Measurements from ENCODE around the gene FCAMR.

DNA sequence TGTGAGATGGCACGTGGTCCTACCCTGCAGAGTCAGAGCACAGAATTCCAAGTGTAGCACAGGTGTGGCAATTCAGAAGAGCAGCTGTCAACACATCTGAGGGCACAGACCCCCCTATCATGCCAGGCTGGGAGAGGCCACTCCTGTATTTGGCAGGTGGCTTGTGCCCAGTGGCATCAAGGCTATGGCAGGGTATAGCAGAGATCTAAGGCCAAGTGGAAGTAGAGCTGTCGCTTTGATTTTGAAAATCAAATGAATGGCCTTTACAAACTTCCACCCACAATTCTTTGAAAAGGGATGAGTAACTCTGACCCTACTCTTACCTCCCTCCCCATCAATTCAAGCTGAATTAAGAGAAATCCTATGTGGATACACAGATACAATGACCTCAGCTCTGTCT lies 48.9 kb upstream of the FCAMR start:
- TF ChIP-seq, protein P1, sequence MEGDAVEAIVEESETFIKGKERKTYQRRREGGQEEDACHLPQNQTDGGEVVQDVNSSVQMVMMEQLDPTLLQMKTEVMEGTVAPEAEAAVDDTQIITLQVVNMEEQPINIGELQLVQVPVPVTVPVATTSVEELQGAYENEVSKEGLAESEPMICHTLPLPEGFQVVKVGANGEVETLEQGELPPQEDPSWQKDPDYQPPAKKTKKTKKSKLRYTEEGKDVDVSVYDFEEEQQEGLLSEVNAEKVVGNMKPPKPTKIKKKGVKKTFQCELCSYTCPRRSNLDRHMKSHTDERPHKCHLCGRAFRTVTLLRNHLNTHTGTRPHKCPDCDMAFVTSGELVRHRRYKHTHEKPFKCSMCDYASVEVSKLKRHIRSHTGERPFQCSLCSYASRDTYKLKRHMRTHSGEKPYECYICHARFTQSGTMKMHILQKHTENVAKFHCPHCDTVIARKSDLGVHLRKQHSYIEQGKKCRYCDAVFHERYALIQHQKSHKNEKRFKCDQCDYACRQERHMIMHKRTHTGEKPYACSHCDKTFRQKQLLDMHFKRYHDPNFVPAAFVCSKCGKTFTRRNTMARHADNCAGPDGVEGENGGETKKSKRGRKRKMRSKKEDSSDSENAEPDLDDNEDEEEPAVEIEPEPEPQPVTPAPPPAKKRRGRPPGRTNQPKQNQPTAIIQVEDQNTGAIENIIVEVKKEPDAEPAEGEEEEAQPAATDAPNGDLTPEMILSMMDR (IDR thresholded peaks at IDR 0.05; ENCODE audit: low read depth, low read length, missing input control) = no peak
- TF ChIP-seq, protein P2, sequence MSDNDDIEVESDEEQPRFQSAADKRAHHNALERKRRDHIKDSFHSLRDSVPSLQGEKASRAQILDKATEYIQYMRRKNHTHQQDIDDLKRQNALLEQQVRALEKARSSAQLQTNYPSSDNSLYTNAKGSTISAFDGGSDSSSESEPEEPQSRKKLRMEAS (IDR thresholded peaks at IDR 0.05) = no peak
- no peak for TF ChIP-seq FOXA2 (IDR thresholded peaks at IDR 0.05)
- TF ChIP-seq, protein P3, sequence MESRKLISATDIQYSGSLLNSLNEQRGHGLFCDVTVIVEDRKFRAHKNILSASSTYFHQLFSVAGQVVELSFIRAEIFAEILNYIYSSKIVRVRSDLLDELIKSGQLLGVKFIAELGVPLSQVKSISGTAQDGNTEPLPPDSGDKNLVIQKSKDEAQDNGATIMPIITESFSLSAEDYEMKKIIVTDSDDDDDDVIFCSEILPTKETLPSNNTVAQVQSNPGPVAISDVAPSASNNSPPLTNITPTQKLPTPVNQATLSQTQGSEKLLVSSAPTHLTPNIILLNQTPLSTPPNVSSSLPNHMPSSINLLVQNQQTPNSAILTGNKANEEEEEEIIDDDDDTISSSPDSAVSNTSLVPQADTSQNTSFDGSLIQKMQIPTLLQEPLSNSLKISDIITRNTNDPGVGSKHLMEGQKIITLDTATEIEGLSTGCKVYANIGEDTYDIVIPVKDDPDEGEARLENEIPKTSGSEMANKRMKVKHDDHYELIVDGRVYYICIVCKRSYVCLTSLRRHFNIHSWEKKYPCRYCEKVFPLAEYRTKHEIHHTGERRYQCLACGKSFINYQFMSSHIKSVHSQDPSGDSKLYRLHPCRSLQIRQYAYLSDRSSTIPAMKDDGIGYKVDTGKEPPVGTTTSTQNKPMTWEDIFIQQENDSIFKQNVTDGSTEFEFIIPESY (IDR thresholded peaks at IDR 0.05) = no peak
- no peak for TF ChIP-seq RXRA (IDR thresholded peaks at IDR 0.05)
- TF ChIP-seq TAF1 (conservative IDR thresholded peaks at IDR 0.05) = no peak
- no peak for TF ChIP-seq YY1 (IDR thresholded peaks at IDR 0.05)
- no peak for TF ChIP-seq HNF4A (conservative IDR thresholded peaks at IDR 0.05)
